Measurements from ENCODE around the gene FAM163A. TPM values are rescaled to one million over a fixed set of nuclear protein-coding genes. Genes with fewer than 3 reads are reported as not detected.

Gene FAM163A
- total RNA-seq, 1 donor from 2014 or later: 10.2 TPM

DNA sequence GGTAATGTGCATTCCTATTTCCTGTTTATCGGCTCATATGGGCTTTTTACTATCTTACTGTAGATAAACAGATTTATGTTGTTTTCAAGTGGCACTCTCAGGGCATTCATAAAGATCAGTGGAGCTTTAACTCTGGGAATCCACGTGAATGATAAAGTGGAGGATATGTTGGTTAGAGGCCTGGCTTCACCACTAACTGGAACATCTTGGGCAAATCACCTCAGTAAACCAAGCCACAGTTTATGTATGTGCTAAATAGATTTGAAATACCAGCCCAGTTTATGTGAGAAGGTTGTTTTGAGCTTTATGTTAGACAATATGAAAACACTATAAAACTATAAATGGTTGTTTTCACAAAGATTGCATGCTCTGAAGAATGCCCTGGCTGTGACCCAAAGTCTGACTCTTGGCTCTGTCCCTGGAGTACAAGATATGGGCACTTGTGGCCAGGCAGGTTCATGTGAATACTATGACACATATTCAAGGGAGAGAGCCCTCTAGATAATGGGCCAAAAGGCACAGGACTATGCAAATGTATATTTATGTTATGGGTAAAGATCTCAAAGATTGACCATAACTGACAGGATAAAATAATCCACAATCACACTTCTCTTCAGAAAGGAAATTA lies 36.7 kb downstream of the FAM163A start:
- no peaks in the 10 kb centered on the region for H3K36me3 Mint-ChIP-seq
- H3K4me3 Mint-ChIP-seq: no peak overlapping the region
- H3K9me3 Mint-ChIP-seq: no peaks in the 10 kb centered on the region
- DNase-seq (ENCODE audit: low spot score in 2 of 2, unreplicated experiment in 2 of 2): no peak
- TF ChIP-seq, protein P1, sequence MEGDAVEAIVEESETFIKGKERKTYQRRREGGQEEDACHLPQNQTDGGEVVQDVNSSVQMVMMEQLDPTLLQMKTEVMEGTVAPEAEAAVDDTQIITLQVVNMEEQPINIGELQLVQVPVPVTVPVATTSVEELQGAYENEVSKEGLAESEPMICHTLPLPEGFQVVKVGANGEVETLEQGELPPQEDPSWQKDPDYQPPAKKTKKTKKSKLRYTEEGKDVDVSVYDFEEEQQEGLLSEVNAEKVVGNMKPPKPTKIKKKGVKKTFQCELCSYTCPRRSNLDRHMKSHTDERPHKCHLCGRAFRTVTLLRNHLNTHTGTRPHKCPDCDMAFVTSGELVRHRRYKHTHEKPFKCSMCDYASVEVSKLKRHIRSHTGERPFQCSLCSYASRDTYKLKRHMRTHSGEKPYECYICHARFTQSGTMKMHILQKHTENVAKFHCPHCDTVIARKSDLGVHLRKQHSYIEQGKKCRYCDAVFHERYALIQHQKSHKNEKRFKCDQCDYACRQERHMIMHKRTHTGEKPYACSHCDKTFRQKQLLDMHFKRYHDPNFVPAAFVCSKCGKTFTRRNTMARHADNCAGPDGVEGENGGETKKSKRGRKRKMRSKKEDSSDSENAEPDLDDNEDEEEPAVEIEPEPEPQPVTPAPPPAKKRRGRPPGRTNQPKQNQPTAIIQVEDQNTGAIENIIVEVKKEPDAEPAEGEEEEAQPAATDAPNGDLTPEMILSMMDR (IDR thresholded peaks at IDR 0.05; ENCODE audit: unreplicated experiment): no peak
- H3K4me1 Mint-ChIP-seq: peaks cover 24% of the 10 kb centered on the region
- H3K27ac Mint-ChIP-seq: no peak overlapping the region
- H3K27me3 Mint-ChIP-seq (ENCODE audit: low read depth): peaks cover 5% of the 10 kb centered on the region

DNA sequence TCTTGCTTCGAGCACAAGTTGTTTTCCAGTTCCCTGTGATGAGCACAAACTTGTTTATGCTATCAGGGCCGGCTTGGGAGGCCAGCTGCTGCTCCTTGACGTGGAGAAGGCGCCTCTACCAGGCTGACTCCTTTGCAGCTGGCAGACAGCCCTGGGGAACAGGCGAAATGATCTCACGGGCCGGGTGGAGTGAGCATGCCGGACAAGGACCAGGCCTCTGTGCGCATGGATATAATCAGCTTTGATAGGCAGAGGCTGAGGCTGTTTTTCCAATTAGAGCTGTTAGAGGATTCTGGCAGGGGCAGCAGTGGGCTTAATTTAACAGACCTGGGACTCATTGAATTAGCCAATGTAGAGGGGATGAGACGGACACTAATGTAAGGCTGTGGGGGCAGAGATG lies 38.9 kb downstream of the FAM163A start:
- Mint-ChIP-seq H3K36me3 (no peaks in the 10 kb centered on the region), H3K9me3 (no peaks in the 10 kb centered on the region), H3K4me3 (no peak overlapping the region), H3K4me1 (peaks cover 33% of the 10 kb centered on the region), H3K27me3 (ENCODE audit: low read depth) (peaks cover 5% of the 10 kb centered on the region), H3K27ac (no peak overlapping the region)
- TF ChIP-seq, protein P1 (IDR thresholded peaks at IDR 0.05; ENCODE audit: unreplicated experiment): no peak
- DNase-seq (ENCODE audit: low spot score in 2 of 2, unreplicated experiment in 2 of 2): no peak

DNA sequence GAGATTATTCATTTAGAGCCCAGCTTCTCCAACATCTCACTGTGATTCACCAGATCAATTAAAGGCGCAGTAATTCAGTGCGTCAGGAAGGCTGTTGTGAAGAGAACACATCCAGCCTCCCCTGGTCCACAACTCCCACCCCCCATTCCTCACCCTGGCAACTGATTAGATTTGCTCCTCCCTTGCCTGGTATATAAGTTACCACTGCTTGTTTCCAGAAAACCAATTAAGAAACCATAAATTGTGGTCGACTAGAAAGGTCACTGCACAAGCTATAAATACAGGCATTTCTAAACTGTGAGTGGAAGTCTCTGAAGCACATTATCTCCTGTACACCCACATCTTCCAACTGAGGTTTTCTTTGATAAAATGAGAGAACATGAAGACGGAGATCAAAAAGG lies 41.9 kb downstream of the FAM163A start:
- H3K27me3 Mint-ChIP-seq (ENCODE audit: low read depth): peaks cover 8% of the 10 kb centered on the region
- no peaks in the 10 kb centered on the region for H3K36me3 Mint-ChIP-seq
- peak overlapping the region; percentile 61 for H3K27ac Mint-ChIP-seq
- no peak overlapping the region for H3K4me3 Mint-ChIP-seq
- TF ChIP-seq, protein P1 (IDR thresholded peaks at IDR 0.05; ENCODE audit: unreplicated experiment): no peak
- no peak for DNase-seq (ENCODE audit: low spot score in 2 of 2, unreplicated experiment in 2 of 2)
- peaks cover 29% of the 10 kb centered on the region for H3K4me1 Mint-ChIP-seq
- no peaks in the 10 kb centered on the region for H3K9me3 Mint-ChIP-seq

DNA sequence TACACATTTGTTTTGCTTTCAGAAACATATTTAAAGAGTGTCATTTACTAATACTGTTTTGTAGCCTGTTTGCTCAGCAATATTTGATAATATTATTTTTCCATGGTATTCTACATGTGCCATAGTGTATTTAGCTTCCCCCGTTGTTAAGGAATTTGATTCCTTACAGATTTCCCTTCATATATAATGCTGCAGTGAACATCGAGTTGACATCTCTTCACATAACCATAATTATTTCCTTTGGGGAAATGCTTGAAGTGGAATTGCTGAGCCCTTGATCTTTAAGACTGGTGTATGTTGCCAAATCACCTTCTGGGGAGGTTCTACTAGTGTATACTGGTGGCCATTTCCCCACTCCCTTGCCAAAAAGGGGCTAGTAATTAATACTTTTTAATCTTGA lies 42.6 kb downstream of the FAM163A start:
- no peak overlapping the region for H3K4me3 Mint-ChIP-seq
- peaks cover 27% of the 10 kb centered on the region for H3K4me1 Mint-ChIP-seq
- TF ChIP-seq, protein P1 (IDR thresholded peaks at IDR 0.05; ENCODE audit: unreplicated experiment): no peak
- H3K27ac Mint-ChIP-seq: no peak overlapping the region
- H3K9me3 Mint-ChIP-seq: no peaks in the 10 kb centered on the region
- no peak for DNase-seq (ENCODE audit: low spot score in 2 of 2, unreplicated experiment in 2 of 2)
- peaks cover 8% of the 10 kb centered on the region for H3K27me3 Mint-ChIP-seq (ENCODE audit: low read depth)
- no peaks in the 10 kb centered on the region for H3K36me3 Mint-ChIP-seq

DNA sequence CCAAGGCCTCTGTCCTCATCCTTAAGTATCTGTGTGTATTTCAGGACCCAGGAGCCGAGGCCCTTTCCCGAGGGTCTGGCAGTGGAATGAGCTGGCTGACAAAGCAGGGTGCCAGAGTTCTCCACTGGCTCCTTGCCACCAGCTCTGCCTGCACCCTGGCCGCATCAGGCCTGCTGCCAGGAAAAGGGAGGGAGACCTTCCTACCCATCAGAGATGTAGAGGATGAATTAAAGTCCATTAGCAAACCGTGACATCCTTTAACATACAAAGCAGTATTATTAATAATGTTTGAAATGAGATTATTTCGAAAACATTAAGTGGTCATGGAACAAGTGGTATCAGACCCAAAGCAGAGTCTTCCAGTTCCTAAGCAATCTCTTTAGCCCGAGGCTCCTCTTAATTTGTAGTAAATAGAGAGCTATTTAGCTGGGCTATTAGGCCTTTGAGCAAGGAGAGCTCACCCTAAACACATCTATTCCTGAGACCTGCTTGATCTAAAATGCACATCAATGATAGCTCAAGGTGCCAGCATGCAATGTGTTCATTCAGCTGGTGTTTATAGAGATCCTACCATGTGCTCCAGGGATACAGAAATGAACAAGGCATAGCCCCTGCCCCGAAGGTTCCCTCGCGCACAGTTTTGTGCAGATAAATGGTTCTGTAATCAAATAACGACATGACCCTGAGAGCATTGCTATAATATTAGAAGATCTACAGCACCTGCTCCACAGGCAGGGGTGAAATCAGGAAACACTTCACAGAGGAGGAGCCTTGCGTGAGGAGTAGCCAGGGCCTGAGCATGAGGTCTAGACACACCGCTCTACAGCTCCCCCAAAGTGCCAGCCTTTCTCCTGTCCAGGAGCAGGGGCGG lies 44.0 kb downstream of the FAM163A start:
- TF ChIP-seq, protein P1 (IDR thresholded peaks at IDR 0.05; ENCODE audit: unreplicated experiment): no peak
- H3K9me3 Mint-ChIP-seq: no peaks in the 10 kb centered on the region
- H3K4me3 Mint-ChIP-seq: no peak overlapping the region
- peaks cover 27% of the 10 kb centered on the region for H3K4me1 Mint-ChIP-seq
- H3K36me3 Mint-ChIP-seq: no peaks in the 10 kb centered on the region
- H3K27ac Mint-ChIP-seq: no peak overlapping the region
- peaks cover 6% of the 10 kb centered on the region for H3K27me3 Mint-ChIP-seq (ENCODE audit: low read depth)
- DNase-seq (ENCODE audit: low spot score in 2 of 2, unreplicated experiment in 2 of 2): no peak
